SHP77 treated with DMSO at 0.1 percent for 48 hours (cell line): ENCODE data around the gene LAMC3.

Experiments
- DNase-seq: peaks from one replicate; lab custom pipeline; 2025; lab: John Stamatoyannopoulos, UW

LAMC3 gene

DNA sequence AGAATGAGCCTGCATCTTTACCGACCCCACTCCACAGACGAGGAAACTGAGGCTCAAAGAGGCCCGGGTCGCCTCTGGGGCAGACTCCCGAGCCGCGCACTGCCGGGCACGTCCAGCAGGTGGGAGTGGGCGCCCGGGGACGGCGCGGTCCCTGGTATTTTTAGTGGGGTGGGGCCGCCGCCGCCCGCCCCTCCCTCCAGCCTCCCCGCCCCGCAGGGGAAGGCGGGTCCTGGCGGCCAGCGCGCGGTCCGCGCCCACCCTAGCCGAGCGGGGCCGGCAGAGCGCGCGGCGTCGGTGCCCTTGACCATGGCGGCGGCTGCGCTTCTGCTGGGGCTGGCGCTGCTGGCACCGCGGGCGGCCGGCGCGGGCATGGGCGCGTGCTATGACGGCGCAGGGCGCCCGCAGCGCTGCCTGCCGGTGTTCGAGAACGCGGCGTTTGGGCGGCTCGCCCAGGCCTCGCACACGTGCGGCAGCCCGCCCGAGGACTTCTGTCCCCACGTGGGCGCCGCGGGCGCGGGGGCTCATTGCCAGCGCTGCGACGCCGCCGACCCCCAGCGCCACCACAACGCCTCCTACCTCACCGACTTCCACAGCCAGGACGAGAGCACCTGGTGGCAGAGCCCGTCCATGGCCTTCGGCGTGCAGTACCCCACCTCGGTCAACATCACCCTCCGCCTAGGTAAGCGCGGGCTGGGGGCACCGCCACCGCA lies at the start of gene LAMC3:
Gene LAMC3, plus strand, starts transcription at position 266 of the 710 bp plus-strand sequence. Its CDS starts 41 bp downstream, at position 307.
- DNase-seq = no peak

DNA sequence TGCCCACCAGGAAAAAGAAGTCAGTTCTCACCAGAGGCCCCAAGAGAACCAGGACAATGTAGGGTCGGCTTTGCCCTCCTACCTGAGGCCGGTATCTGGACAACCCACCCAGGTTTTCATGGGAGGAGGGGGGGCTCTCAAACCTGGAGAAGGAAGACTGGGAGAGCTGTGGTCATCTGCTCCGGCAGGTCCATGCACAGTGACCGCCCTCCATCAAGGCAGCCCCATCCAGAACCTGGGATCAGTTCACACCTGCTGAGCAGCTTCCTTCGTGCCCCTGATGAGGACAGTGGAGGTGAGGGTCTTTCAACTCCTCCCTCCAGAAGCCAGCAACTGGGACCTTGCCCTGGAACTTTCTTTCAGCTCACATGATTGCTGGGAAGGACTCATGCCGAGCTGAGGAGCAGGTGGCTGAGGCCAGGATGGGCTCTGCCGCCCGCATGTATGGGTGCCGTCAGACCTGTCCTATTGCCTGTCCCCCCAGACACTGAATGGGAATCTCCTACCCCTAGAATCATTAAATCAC lies 49.1 kb upstream of the LAMC3 start:
- no peak for DNase-seq

DNA sequence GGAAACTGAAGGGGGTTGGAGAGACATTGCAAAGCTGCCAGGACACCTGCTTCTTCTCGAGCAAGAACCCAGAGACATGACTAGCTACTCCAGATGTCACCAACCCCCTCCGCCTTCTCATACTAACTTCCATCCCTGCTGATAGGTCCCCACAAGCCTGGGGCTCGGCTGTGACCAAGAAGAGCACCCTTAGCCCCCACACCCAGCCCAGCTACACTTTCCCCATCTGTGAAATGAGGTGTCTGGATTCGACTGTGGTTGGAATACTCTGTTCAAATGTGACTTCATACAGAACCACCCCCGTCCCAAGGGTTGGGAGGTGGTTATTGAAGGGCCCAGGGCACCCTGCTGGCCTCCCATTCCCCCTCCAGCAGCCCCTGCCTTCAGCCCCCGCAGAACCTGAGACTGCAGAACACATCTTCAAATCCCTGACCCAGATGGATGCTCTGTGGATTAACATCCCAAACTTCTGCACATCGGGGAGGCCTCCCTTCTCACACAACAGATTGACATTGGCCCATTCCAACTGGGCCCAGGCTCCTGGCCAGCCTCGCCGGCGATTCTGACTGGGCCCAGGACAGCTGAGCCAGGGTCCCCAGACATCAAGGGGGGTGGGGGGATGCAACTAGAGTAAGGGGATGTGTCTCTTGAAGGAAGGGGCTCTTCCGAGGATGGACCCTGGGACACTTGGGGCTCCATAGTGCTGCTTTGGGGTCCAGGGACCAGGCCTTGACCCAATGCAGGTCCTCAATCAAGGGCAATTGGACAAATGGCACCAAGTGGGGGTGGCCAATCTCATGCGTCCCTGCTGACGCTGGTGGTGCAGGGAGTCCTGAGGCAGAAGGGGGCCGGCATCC lies 48.2 kb upstream of the LAMC3 start:
- DNase-seq = no peak

DNA sequence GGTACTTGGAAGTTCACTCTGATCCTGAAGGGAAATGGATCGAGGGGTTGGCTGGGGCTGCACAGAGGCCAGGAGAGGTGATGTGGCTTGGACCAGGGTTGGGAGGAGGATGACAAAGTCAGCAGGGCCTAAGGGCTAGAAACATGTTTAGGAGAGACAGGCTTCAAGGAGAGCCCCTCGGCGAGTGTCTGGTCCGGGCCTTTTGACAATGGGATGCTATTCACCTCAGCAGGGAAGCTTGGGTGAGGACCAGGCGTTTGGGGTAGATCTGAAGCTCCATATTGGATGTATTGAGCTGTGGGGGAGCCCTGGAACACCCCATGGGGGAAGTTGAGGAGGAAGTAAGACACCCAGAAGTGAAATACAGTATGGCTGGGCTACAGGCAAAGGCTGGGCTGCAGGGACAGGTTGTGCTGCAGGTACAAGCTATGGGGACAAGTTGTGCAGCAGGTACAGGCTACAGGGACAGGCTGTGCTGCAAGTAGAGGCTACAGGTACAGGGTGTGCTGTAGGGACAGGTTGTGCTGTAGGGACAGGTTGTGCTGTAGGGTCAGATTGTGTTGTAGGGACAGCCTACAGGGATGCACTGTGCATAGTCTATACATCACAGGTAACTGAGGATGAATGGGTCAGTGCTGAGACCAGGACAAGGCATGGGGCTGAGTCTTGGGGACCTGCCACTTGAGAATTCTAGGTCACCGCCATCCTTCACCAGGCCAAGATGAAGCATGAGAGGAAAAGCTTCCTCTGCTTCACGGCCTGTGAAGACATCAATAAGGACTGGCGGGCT lies 47.3 kb upstream of the LAMC3 start:
- DNase-seq = no peak

DNA sequence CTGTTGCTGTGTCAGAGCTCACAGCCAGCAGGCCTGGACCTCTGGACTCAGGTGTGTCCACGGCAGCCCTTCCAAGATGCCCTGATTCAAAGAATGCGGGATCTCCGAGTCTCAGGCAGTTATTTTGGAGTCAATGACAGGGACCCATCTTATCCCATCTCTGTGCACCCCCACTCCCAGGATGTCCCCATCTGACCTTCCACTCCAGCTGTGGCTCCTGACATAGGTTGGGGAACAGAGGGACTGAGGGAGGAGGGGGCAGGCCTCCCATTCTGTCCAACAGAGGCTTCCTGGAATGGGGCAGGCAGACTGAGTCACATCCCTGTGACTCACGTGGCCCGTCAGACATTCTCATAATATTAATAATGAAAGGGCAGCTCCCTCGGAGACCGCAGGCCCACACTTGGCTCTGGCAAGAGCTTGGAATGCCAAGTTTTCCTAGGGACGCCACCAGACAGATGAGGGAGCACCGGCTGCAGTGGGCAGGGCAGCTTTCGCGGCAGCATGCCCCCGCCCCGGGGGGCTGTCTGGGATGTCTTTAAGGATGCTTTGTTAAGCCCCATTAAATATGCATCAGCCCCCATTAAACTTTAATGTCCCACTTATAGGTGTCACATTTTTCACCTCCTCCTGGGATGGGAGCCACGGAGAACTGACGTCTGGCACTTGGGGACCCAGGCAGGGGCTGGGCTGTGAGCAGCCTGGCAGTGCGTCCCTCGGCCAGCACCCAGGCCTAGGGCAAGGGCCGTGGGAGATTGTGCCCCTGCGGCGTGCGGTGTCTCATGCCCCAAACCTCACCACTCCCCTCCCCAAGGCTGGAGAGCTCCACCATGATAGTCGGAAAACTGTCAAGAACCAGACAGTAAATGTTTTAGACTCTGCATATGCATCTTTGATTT lies 46.3 kb upstream of the LAMC3 start:
- no peak for DNase-seq

DNA sequence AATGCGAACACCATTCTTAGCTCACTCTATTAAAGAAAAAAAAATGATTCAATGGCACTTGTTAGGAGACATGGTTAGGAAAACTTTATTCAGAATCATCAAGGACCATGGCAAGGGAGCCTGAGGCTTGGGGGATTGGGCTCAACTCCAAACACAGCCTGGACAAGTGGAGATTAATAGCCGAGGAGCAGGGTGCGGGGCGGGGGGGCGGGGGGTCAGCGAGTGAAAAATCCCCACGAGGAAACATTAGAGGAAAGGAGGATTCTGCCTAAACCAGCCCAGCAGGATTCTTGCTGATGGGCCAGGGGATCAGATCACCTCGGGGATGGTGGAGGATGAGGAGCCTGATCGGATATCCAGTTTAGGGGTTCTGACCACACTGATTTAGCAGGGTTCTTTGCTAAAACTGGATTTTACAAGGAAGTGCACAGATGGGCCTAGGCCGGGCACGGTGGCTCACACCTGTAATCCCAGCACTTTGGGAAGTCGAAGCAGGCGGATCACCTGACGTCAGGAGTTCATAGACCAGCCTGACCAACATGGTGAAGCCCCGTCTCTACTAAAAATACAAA lies 45.6 kb upstream of the LAMC3 start:
- DNase-seq = no peak

DNA sequence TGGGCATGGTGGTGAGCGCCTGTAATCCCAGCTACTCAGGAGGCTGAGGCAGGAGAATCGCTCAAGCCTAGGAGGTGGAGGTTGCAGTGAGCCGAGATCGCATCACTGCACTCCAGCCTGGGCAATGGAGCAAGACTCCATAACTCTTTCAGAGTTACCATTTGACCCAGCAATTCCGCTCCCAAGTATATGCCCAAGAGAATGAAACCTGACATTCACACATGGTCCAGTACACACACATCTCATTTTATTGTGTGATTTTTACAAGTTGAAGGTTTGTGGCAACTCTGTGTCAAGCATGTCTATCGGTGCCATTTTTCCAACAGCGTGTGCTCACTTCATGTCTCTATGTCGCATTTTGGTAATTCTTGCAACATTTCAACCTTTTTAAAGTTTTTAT lies 45.1 kb upstream of the LAMC3 start:
- no peak for DNase-seq

DNA sequence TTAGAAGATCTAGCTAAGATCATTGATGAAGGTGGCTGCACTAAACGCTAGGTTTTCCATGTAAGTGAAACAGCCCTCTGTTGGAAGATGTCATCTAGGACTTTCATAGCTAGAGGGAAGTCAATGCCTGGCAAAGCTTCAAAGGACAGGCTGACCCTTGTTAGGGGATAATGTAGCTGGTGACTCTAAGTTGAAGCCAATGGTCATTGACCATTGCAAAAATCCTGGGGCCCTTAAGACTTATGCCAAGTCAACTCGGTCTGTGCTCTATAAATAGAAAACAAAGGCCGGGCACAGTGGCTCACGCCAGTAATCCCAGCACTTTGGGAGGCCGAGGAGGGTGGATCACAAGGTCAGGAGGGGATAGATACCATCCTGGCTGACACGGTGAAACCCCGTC lies 43.3 kb upstream of the LAMC3 start:
- DNase-seq = no peak

DNA sequence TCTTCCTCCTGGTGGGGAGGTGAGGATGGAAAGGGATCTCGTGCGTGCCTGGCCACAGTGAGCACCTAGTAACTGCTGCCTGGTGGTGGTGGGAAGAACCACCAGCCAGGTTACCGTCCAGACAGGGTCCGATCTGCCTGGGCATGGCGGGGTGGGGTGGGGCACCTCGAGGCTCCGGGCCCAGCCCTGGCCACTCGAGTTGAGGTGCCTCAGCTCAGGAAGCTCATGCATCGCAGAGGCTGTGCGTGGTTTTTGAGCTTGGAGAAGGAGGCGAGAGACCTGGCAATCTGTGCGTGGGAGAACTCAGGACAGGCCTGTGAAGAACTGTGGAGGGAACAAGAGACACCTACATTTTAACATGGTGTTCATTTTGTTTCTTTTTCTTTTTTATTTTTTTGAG lies 38.9 kb upstream of the LAMC3 start:
- no peak for DNase-seq

DNA sequence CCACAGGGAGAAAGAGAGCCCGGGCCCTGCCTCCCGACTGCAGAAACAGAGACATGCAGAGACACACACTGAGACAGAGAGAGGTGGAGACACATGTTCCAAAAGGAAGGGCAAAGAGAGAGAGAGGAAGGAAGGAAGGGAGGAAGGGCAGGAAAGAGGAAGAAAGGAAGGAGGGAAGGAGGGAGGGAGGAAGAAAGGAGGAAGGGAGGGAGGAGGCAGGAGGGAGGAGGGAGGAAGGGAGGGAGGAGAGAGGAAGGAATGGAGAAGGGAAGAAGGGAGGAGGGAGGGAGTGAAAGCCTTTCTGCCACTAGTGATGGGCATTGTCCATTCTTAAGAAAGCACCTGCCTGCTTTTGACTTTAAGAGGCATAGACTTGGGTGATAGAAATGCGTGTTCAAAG lies 38.1 kb upstream of the LAMC3 start:
- no peak for DNase-seq

DNA sequence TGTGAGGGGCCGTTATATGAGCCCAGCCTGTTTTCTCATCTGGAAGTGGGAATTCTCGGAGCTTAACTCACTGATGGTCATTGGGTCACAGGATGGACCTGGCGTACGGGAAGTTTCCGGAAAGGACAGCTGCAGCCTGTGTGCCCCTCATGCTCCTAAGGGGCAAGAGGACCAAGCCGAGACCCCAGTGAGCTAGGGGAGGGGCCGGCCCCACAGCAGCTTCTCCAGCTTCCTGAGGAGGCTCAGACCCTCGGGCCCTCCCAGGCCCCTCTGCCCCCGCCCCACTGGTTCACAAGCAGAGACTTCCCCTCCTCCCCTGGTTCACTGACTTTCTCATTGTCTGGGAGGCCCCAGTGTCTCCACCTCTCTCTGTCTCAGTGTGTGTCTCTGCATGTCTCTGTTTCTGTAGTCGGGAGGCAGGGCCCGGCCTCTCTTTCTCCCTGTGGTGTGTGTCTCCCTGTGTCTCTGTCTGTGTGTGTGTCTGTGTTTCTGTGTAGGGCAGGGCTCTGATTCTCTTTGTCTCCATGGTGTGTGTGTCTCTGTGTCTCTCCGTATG lies 37.6 kb upstream of the LAMC3 start:
- DNase-seq = no peak

DNA sequence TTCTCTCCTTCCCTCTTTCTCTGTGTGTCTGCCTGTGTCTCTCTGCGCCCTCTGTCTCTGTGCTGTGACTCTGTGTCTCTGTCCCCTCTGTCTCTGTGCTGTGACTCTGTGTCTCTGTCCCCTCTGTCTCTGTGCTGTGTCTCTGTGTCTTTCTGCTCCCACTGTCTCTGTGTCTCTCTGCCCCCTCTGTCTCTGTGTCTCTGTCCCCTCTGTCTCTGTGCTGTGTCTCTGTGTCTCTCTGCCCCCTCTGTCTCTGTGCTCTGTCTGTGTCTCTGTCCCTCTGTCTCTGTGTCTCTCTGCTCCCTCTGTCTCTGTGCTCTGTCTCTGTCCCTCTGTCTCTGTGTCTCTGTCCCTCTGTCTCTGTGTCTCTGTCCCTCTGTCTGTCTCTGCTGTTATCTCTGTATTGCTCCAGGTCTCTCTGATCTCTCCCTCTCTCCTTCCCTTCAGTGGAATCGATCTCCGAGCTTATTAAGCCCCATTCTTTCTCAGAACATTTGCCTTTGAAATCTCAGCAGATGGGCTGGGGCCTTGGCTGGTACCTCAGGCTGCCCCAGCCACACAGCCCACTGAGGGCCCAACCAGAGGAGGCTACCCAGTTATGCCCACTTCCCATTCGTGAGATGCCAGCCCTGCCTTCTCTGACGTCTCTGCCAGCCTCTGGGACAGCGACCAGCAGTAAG lies 36.6 kb upstream of the LAMC3 start:
- DNase-seq = no peak

DNA sequence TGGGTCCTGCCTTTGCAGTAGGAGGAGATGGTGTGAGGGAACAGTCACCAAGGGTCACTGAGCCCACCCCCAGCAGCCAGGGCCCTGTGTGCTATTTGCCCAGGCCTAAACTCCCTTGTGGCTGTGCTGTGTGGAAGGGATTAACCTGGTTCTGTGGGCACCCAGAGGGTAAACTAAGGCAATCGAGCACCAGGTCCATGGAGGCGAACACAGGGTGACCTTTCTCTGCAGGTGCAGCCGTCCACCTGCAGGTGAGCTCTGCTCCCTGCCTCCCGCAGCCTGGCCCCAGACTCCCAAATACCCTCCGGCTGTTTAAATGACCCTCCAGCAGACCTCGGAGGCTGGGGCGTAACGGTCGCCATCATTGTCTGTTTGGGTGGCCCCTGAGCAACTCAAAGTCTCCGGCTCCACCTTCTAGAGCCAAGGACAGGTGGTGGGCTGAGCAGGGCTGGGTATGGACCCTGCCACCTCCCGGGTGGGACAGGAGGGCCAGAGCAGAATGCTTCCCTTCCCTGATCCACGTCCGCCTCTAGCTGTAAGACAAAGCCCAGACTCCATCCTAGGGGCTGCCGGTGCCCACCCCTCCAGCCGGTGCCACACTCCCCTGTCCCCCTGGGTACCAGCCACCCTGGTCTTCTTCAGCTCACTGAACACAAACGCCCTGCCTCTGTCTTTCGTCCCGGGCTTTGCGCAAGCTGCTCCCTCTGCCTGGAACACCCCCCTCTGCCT lies 35.9 kb upstream of the LAMC3 start:
- no peak for DNase-seq

DNA sequence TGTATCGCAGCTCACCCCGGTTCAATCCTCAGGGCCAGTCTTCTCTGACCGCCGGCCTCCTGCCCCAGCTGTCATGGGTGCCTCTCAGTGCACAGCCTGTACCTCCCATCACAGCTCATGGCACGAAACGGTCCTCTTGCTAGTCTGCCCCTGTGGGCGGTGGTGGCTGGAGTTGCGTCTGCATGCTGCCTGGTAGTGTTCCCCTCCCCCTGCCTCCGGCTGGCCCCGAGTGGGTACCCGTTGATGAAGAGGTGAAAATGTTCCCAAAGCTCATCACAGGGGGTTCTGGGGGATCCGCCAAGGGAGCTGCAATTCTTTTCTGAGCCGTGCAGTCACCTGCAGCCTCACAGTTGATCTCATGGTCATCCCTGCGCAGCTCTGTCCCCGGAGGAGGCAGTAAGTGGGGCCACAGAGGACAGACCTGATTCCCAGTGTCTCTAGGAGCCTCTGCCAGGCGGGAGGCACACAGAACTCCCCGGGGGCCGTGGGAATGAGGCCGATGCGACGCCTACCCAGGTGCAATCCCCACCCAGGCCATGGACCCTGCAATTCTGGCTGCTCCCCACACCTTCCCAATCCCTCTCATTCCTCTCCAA lies 35.2 kb upstream of the LAMC3 start:
- no peak for DNase-seq

DNA sequence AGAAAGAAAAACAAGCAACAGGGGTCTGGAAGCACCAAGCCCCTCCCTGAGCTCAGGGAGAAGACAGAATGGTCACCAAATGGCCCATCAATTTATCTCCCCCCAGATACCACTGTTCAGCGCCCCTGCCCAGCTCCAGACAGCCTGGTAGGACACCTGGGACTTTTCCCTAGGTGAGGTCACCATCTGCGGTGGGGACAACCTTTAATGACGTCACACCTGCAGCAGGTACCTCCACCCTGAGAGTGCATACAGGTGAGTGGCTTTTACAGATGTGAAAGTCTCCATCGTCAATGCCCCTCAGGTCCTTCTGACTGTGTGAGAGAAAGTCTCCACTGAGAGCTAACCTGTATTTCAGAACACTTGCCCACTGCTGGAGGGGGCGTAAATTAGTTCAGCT lies 34.3 kb upstream of the LAMC3 start:
- no peak for DNase-seq

DNA sequence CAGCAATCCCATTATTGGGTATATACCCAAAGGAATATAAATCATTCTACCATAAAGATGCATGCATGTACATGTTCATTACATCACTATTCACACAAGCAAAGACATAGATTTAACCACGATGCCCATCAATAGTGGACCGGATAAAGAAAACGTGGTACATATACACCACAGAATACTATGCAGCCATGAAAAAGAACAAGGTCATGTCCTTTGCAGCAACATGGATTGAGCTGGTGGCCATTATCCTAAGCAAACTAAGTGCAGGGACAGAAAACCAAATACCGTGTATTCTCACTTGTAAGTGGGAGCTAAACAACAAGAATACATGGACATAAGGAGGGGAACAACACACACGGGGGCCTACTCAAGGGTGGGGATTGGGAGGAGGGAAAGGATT lies 33.8 kb upstream of the LAMC3 start:
- no peak for DNase-seq

DNA sequence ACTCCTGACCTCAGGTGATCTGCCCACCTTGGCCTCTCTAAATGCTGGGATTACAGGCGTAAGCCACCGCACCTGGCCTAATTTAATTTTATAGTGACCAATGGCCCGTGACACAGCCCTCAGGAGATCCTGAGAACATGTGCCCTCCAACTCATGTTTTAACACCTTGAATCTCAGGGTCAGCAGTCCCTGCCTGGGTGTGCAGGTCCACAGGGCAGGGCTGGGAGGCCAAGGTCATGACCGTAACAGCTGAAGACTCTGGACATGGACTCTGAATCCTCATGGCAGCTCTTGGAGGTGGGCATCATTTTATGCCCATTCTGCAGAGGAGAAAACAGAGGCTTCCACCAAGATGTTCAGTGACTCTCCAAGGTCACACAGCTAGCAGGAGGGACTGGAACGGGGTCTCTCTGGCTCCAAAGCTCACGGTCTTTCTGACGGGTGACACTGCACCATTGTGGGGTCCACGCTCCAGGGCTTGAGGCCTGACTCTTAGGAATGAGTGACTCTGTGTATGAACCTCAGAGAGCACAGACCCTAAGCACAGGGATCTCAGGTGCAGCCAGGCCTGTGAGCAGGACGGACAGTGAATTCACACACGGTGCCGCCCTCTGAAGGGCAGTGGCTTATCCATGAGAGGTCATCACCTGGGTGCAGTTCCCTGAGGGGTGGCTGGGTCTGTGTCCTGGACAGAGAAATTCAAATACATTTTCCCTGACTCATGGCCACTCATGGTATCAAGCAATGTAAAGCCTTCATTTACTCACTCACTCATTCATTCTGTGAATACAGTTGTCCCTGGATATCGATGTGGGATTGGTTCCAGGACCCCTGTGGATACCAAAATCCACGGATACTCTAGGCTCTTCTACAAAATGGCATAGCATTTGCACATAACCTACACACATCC lies 32.8 kb upstream of the LAMC3 start:
- DNase-seq = no peak

DNA sequence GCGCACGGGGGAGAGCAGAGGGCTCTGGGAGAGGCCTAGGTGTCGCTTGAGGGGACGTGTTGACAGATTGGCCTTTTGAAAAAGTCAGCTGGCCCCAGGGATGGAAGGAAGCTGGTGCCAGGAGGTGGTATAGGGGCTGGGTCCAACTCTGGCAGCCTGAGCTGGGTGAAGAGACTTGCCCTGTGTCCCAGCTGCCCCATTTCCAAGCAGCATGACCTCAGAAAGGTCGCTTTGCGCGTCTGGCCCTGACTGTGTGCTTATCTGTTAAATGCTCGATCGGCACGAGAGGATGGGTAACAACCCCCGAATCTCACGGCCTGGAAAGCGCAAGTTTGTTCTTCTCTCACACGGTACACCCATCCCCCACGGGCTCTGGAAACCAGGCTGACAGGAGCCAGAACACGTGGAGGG lies 31.2 kb upstream of the LAMC3 start:
- no peak for DNase-seq
